HG03103 (cell line): ENCODE data around the gene CGAS.
A peak's percentile ranks its signal among the peaks of the same experiment; 100 is the strongest.
"Not testable (repeated sequence)": the region's sequence is repeated elsewhere in the genome, so short reads cannot be mapped to it uniquely, and the experiment has no call there.

Experiments used
- ATAC-seq: cut with Tn5 transposase; IDR thresholded peaks from one replicate; pipeline ENCODE4 v1.9.1; 2021; ENCODE audit warnings: low read depth; ENCODE audit not compliant: unreplicated experiment

The CGAS gene

GRCh38 chr6:73400656-73401055, 51.4 kb downstream of the CGAS start:
- no peak for ATAC-seq

GRCh38 chr6:73395875-73396274, 56.2 kb downstream of the CGAS start:
- no peak for ATAC-seq

- ATAC-seq = no peak
Observed at GRCh38 chr6:73394577-73395354, 57.3 kb downstream of the CGAS start, which contains the start of gene DDX43. Gene DDX43, plus strand, starts transcription at chr6:73394828. Its CDS starts 78 bp downstream, at chr6:73394906.

GRCh38 chr6:73393278-73393677, 58.8 kb downstream of the CGAS start:
- ATAC-seq = no peak

GRCh38 chr6:73392188-73392587, 59.9 kb downstream of the CGAS start:
- ATAC-seq = not testable (repeated sequence)

- no peak for ATAC-seq
Observed at GRCh38 chr6:73391675-73392074, 60.4 kb downstream of the CGAS start.

GRCh38 chr6:73389854-73390253, 62.2 kb downstream of the CGAS start:
- no peak for ATAC-seq

GRCh38 chr6:73388800-73389512, 63.1 kb downstream of the CGAS start:
- ATAC-seq = peak; percentile 64

GRCh38 chr6:73388433-73388799, 63.7 kb downstream of the CGAS start:
- ATAC-seq = peak; percentile 12

- ATAC-seq = no peak
Observed at GRCh38 chr6:73382462-73383113, 69.5 kb downstream of the CGAS start.

- not testable (repeated sequence) for ATAC-seq
Observed at GRCh38 chr6:73381531-73381930, 70.6 kb downstream of the CGAS start.

GRCh38 chr6:73377225-73377624, 74.9 kb downstream of the CGAS start:
- ATAC-seq = no peak

GRCh38 chr6:73375216-73375615, 76.9 kb downstream of the CGAS start:
- no peak for ATAC-seq
